GM21390 (cell line): ENCODE data around the gene SERPINA7.
"Not testable (repeated sequence)": the region's sequence is repeated elsewhere in the genome, so short reads cannot be mapped to it uniquely, and the experiment has no call there.

Source experiments
- ATAC-seq: cut with Tn5 transposase; IDR thresholded peaks from one replicate; pipeline ENCODE4 v1.9.1; 2021; ENCODE audit not compliant: unreplicated experiment

Gene SERPINA7, protein sequence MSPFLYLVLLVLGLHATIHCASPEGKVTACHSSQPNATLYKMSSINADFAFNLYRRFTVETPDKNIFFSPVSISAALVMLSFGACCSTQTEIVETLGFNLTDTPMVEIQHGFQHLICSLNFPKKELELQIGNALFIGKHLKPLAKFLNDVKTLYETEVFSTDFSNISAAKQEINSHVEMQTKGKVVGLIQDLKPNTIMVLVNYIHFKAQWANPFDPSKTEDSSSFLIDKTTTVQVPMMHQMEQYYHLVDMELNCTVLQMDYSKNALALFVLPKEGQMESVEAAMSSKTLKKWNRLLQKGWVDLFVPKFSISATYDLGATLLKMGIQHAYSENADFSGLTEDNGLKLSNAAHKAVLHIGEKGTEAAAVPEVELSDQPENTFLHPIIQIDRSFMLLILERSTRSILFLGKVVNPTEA

DNA sequence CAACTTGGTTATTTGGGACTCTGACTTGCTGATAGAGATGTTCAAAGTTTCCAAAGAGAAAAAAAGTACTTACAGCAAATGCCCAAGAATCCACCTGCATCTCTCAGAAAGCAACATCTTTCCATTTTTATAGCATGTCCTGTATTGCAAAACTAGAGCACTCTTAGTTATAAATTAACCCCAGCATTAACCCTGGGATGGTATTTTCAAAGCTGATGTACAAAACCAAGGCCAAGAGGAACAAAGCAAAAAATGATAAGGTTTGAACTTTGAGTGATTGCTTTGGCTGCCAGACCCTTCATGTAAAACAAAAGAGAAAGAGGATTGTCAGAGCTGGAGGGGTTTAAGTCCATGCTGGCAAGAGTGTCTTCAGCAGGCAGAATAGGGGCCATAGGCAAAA lies at the start of gene SERPINA7:
Gene SERPINA7, minus strand, starts transcription at position 103 of the 400 bp plus-strand sequence. CDS start 1,669 bp downstream, outside the sequence.
- no peak for ATAC-seq

DNA sequence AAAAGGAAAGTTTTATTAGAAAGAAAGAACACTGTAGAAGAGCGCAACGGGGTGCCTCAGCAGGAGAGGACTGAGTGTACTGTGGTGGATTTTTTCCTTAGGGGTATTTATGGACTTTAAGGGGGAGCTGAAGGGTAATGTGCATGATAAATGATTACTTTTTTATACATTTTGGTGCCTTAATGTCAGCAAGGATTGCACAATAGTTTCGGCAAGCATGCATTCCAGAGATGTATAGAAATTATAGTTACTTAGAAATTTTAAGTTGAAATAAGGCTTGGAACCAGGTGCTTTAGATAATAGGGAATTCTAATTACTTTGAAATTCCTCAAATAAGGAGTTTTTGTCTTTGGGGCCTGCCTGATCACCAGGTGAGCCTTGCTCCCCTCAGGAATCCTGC lies 30.5 kb upstream of the SERPINA7 start:
- no peak for ATAC-seq

DNA sequence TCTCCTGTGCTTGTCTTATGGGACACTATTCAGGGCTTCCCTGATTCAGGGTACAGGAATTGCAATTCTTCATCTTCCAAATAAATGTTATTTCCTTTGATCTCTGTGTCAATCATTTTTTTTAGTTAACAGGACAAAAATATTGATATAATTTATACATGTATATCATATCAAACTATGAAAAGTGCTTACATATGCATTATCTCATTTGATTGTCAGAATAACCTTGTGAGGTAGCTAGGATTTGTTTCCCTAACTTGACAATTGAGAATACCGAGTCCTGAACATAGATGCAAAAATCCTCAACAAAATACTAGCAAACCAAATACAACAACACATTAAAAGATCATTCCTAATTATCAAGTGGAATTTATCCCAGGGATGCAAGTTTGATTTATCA lies 11.5 kb upstream of the SERPINA7 start:
- no peak for ATAC-seq

DNA sequence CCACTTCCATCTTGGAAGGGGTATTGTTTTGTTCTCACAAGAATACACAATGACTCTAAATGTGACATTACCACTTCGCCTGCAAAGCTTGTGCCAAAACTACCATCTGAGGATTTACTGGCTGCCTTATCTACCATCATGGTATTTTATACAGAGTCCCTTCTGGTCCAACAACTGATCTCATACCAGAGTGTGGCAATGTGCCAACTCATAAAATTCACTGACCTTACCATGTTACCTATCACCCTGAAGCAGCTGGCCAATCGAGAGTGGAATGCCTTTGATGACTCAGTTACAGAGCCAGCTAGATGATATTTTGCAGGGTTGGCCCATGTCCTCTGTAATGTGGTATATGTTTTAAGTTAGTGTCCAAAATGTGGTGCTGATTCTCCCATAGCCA lies 3.8 kb upstream of the SERPINA7 start:
- ATAC-seq = no peak

DNA sequence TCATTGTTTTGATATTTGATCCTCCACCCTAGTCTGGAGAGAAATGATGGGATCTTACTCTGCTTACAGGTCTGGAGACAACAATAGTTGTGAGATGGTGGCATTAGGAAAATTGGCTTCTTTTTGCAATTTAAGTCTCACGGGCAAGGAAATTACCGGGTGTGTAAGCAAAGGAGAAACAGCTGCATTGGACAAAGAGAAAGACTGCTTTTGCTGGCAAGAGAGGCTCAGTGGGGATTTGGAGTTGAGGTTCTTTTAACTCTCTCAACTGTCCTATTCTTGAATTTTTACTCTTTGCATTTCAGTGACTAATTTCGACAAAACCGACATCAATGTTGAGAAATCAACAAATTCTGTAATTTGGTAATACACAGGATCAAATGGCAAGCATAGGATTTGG lies 2.3 kb upstream of the SERPINA7 start:
- ATAC-seq = no peak

DNA sequence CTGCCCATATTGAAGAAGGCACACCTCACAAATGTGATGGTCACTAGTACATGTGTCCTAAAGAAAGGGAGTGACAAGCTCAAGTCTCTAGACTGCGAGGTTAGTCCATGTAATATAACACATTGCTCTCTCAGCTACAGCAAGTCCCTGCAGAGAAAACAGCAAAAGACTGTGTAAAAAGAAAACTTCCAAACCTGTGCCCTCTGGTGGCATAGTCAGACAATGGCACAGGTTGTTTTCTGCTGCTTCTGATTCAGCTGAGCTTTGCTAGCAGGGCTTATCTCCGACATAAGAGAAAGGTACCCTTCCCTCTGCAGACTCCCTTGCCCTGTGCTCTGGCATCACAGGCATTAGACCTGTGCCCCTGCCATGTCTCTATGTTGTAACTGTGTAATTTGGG lies 1.4 kb upstream of the SERPINA7 start:
- no peak for ATAC-seq

DNA sequence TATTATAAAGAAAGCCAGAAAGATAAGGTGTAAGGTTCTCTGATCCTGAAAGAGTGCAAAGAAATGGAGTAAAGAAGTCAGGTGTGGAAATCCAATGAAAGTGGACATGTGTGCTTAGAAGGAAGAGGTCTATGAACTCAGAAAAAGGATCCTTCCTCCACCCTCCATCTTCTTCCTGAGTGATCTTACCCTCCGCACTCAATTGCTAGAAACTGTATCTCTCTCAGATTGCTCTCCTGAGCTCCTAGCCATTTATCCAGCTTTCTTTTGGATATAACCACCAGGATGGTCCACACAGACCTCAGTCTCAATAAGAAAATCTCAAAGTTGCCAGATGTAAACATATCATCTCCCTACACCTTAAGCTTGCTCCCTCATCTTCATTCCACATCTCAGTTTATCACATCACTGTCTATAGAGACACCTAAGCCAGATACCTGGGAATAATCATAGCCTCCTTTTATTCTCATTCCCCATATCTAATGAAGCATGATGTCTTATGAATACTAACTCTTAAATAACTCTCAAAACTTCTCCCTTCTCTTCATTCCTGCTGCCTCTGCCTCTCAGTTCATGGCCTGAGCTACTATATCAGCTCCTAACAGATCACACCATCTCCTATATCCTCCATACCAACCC lies 573 bp downstream of the SERPINA7 start:
- no peak for ATAC-seq

DNA sequence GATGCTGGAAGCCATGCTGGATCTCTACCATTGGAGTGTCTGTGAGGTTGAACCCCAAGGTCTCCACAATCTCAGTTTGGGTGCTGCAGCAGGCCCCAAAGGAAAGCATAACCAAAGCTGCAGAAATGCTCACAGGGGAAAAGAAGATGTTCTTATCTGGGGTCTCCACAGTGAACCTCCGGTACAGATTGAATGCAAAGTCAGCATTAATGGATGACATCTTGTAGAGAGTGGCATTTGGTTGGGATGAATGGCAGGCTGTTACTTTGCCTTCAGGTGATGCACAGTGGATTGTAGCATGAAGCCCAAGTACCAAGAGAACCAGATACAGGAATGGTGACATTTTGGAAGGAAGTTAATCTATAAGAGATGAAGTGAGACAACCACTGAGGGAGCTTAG lies 1.8 kb downstream of the SERPINA7 start:
- no peak for ATAC-seq

DNA sequence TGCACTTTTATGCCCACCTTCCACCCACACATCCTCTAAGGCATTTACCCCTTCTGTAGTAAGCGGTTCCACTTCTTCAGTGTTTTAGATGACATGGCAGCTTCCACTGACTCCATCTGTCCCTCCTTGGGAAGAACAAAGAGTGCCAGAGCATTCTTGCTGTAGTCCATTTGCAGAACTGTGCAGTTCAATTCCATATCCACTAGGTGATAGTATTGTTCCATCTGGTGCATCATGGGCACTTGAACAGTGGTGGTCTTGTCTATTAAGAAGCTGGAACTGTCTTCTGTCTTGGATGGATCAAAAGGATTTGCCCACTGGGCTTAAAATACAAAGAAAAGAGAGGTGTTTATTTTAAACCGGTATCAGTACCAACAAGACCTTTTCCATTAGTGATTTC lies 3.5 kb downstream of the SERPINA7 start:
- no peak for ATAC-seq

DNA sequence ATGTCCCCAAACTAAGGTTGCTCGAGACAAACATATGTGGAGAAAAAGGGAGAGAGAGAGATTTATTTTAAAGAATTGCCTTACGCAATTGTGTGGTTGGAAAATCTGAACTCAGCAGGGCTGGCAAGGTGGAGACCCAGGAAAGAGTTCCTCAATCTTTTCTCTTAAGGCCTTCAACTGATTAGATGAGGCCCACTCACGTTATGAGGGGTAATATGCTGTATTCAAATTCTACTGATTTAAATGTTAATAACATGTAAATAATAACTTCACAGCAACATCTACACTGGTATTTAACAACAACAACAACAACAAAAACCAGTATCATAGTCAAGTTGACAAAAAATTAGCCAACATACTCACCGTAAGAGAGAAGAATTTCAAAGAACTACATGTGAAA lies 14.6 kb downstream of the SERPINA7 start:
- ATAC-seq = no peak

DNA sequence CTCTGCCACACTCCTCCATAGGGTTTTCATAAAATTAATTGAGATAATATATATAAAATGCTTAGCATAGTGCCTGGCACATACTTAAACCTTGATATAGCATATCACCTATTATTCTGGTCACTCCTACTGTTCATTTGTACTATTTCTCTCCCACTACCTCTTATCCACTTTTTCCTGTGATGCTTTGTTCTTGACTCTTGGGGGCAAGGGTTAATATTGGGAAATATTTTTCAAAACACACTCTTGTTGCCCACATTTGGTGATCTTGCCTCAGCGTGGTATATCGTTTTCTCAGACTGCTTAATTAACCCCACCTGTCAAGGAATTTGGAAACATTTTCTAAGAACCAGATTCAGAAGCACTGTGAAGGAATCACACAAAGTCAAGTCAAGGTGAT lies 16.3 kb downstream of the SERPINA7 start:
- ATAC-seq = no peak

DNA sequence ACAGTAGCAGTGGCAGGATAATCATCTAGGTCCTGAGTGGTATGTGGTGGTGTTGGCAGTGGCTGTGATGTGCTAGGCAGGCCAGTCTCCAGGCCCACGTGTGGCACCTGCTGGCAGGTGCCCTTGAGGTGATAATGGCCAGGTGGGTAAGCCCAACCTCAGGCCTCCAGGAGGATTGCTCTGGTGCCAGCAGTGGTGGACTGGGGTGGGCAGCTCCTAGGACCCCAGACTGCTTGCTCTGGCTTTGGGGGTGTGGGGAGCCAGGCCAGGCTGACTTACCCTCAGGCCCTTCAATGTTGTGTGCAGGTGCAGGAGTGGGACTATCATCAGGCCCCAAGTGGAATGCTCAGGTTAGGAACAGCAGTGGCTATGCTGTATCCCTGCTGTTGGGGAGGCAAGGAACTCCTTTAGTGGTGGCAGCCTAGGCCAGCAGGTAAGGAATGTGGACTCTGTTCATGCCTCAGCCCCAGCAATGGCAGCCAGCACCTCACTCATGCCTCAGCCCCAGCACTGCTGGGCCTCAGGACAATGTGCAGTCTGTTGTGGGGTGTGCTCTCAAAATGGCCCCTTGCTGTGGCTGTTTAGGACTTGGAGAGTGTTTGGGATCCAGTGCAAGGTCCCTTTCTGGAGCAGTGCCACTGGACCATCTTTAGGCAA lies 24.3 kb downstream of the SERPINA7 start:
- ATAC-seq = no peak

DNA sequence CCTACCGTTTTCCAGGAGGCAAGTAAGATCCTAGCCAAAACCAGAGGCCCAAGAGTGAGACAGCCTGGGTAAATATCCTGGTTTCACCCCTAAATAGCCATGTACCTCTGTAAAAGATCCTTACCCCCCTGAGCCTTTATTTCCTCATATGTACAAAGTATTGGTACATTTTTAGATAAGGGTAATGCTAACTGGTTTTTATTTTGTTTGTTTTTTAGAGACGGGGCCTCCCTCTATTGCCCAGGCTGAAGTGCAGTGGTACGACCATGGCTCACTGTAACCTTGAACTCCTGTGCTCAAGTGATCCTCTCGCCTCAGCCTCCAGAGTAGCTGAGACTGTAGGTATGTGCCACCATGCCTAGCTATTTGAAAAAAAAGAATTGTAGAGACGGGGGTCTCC lies 29.4 kb downstream of the SERPINA7 start:
- no peak for ATAC-seq

DNA sequence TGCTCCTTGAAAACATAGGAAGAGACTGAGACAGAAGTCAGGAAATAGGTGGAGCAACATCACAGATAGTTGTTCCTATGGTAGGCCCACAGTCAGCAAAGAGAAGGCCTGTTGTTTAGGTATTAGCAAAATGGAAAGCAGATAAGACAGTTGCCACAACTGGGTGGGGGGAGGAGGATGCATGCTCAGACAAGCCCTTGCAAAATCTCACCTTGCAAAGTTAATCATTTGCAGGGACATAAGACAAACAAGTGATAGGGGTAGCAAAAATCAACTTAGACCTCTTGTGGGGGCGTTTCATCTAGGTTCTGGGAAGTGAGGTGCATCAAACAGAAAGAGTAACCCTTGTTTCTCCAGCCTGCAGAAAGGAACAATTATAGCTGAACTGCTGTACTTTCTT lies 30.7 kb downstream of the SERPINA7 start:
- no peak for ATAC-seq

DNA sequence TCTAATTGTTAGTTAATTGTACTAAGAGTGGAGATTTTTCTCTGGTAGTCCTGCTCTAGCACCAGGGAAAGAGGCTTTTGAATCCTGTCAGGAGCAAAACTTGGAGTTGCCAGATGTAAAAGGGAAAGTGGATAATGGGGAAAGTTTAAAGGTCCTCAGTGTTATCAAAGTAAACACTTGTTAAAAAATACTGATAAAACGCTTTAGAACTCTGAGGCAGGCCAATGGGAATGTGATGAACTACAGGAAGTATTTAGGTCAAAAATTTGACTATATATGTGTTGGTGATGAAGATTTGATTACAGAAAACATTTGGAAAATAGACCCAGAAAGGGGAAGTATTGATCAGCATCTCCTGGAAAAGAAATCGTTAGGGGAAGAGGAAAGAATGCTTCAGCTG lies 32.8 kb downstream of the SERPINA7 start:
- no peak for ATAC-seq

DNA sequence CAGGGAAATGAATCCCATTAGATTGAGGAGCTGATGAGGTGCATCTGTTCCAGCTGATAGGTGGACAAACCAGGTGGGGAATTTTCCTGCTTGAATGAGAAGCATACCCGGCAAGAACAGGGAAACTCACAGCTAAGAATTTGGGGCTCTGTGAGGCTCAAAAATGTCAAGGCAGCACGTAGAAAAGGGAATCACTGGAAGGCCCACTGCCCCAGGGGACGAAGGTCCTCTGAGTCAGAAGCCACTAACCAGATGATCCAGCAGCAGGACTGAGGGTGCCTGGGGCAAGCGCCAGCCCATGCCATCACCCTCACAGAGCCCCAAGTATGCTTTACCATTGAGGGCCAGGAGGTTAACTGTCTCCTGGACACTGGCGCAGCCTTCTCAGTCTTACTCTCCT lies 37.9 kb downstream of the SERPINA7 start:
- ATAC-seq = not testable (repeated sequence)

DNA sequence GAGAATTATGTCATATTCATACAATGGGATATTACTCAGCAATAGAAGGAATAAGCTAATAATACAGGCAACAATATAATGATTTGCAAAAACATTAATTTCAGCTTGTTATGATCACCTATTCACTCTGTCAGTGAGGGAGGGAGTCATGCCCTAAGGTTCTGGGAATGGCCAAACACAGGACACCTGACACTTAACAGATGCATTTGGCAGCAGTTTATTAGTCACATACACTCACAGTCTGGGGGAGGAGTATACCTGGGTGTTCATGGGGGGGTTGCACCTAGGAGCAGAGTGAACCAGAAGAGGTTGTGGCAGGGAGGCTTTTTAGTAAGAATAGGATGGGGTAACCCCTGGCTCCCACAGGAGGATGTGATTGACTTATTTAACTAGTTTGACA lies 38.3 kb downstream of the SERPINA7 start:
- ATAC-seq = no peak

DNA sequence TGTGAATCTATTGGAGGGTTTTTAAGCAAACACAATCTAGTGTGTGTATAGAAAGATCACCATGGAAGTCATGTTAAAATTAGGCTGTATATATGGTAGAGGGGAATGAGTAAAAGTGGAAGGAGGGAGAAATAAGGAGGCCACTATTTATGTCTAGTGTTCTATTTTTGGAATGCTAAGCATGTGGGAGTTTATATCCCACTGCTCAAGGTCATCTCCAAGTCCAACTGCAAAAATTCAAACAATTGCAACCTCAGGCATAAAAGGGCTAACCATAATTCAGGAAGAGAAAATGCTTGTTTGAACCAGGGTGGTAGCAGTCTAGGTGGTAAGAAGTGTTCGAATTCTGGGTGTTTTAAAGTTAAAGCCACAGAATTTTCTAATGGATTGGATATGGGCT lies 39.2 kb downstream of the SERPINA7 start:
- ATAC-seq = no peak

DNA sequence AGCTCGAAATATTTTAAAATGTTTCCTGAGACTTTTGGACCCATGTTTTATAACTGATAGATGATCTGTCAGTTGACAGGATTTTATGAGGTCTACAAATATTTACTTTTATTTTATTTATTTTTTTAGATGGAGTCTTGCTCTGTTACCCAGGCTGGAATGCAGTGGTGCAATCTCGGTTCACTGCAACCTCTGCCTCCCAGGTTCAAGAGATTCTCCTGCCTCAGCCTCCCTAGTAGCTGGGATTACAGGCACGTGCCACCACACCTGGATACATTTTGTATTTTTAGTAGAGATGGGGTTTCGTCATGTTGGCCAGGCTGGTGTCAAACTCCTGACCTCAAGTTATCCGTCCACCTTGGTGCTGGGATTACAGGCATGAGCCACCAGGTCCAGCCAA lies 50.0 kb downstream of the SERPINA7 start:
- not testable (repeated sequence) for ATAC-seq
